Activated CD4-positive, alpha-beta T cell treated with anti-CD3 and anti-CD28 coated beads for 36 hours (primary cell): ENCODE measurements around the gene BIRC6. TPM values are rescaled to one million over a fixed set of nuclear protein-coding genes. Genes with fewer than 3 reads are reported as not detected.

Source experiments
- ATAC-seq: fragments of 200-7000 bp; cut with Tn5 transposase; one replicate; pipeline ENCODE4 v1.10.0; 2021; ENCODE audit warnings: mild to moderate bottlenecking, moderate library complexity
- CTCF ChIA-PET: fragments of 350-600 bp; sonication (Branson Sonifier 250); formaldehyde crosslinking; loops from one replicate; lab custom pipeline; 2021; ENCODE audit warnings: antibody characterized with exemption; lab: Charles Lee
- POLR2A ChIA-PET: fragments of 350-600 bp; sonication (Branson Sonifier 250); formaldehyde crosslinking; loops from one replicate; lab custom pipeline; 2021; ENCODE audit warnings: antibody characterized with exemption, inconsistent platforms; lab: Charles Lee
- DNase-seq: peaks from one replicate; pipeline ENCODE4 v3.0.0-alpha.2; 2020
- H3K27ac Mint-ChIP-seq: one replicate; pipeline ENCODE4 v1.8.0; 2021; ENCODE audit warnings: mixed read lengths
- H3K27me3 Mint-ChIP-seq: one replicate; pipeline ENCODE4 v1.8.0; 2021; ENCODE audit warnings: mixed read lengths
- H3K36me3 Mint-ChIP-seq: one replicate; pipeline ENCODE4 v1.8.0; 2021; ENCODE audit warnings: low read depth, mixed read lengths
- H3K4me1 Mint-ChIP-seq: one replicate; pipeline ENCODE4 v1.8.0; 2021; ENCODE audit warnings: mixed read lengths
- H3K4me3 Mint-ChIP-seq: one replicate; pipeline ENCODE4 v1.8.0; 2021; ENCODE audit warnings: mild to moderate bottlenecking, moderate library complexity, mixed read lengths
- H3K9me3 Mint-ChIP-seq: one replicate; pipeline ENCODE4 v1.8.0; 2021; ENCODE audit warnings: low read depth, mixed read lengths
- intact Hi-C, 2 experiments: fragments of 100-400 bp; cut with DNase I in 1 of 2; cut with micrococcal nuclease in 1 of 2; formaldehyde crosslinking; loops; one replicate each; pipeline versions ENCODE4 v1.14.2 to v1.15.1; 2022 to 2024; cut with DNase I, micrococcal nuclease
- total RNA-seq, 2 experiments: library from RNA; stranded (reverse); gene quantifications; one replicate each; pipeline ENCODE4 v1.2.3, GENCODE V29; 2021

Gene BIRC6
- total RNA-seq, 2 experiments from 2014 or later = 66.1 to 70.1 TPM

GRCh38 chr2:32562906-32563305 is 206.1 kb downstream of the BIRC6 start:
- Mint-ChIP-seq H3K36me3 (peaks cover 52% of the 10 kb centered on the region), H3K4me3 (no peak overlapping the region), H3K27ac (no peak overlapping the region), H3K4me1 (peaks cover 14% of the 10 kb centered on the region), H3K9me3 (peaks cover 8% of the 10 kb centered on the region), H3K27me3 (no peaks in the 10 kb centered on the region)
- ChIA-PET CTCF (no interaction called here), POLR2A (no interaction called here)
- no peak for DNase-seq
- intact Hi-C loops = no loop called here
- no peak for ATAC-seq

DNA sequence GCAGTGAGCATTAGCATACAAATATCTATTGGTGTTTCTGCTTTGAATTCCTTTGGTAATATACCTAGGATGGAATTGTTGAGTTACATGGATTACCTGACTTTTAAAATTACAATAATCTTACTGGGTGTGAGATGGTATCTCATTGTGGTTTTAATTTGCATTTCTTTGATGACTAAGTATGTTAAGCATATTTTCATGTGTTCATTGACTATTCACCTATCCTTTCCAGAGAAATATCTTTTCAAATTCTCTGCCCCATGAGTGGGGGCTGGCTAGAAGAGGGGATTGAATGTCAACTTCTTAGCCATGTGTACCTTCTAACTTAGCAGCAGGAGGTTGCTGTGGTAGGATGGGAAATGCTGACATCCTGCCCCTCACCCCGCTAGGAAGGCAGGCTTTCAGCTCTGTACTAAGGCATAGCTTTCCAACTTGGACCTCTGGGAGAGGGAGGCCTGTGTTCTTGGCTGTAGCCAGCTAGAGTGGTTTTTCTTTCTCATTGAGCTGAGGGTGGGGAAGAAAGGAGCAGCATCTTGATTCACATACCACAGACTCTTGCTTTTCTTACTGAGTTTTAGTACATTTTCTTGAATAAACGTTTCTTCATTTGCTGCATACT is 207.7 kb downstream of the BIRC6 start:
- Mint-ChIP-seq H3K27ac (no peak overlapping the region), H3K36me3 (peaks cover 52% of the 10 kb centered on the region), H3K9me3 (peaks cover 8% of the 10 kb centered on the region), H3K4me1 (peaks cover 14% of the 10 kb centered on the region), H3K27me3 (no peaks in the 10 kb centered on the region), H3K4me3 (no peak overlapping the region)
- CTCF ChIA-PET = interaction anchor here (0.7 kb wide), 1 partner anchor 19 kb away, joined by 3 read pairs; no protein-coding TSS in a partner anchor
- intact Hi-C loops = no loop called here
- POLR2A ChIA-PET = no interaction called here
- ATAC-seq (peak; percentile 75), DNase-seq (no peak)

DNA sequence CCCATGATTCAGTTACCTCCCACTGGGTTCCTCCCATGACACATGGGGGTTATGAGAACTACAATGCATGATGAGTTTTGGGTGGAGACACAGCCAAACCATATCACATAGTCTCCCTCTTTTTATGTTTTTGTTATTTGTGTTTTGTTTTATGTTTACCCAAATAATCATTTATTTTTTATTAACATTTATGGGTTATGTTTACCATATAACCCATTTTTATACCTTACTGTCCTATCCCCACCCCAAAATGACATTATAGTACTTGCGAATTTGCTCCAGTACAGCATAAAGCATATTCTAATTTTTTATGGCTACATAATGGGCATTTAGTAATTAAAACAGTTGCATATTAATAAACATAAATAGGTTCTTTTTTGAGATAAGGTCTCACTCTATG is 209.1 kb downstream of the BIRC6 start:
- H3K27me3 Mint-ChIP-seq = no peaks in the 10 kb centered on the region
- intact Hi-C loops = no loop called here
- ATAC-seq = no peak
- peaks cover 14% of the 10 kb centered on the region for H3K4me1 Mint-ChIP-seq
- DNase-seq = no peak
- ChIA-PET CTCF (no interaction called here), POLR2A (no interaction called here)
- peaks cover 8% of the 10 kb centered on the region for H3K9me3 Mint-ChIP-seq
- H3K27ac Mint-ChIP-seq = no peak overlapping the region
- H3K36me3 Mint-ChIP-seq = peaks cover 54% of the 10 kb centered on the region
- H3K4me3 Mint-ChIP-seq = no peak overlapping the region

GRCh38 chr2:32572030-32572429 is 215.2 kb downstream of the BIRC6 start:
- POLR2A ChIA-PET = no interaction called here
- Mint-ChIP-seq H3K9me3 (no peaks in the 10 kb centered on the region), H3K4me1 (peaks cover 24% of the 10 kb centered on the region), H3K36me3 (peaks cover 42% of the 10 kb centered on the region), H3K27me3 (no peaks in the 10 kb centered on the region), H3K27ac (no peak overlapping the region), H3K4me3 (no peak overlapping the region)
- intact Hi-C loops = no loop called here
- no peak for ATAC-seq
- CTCF ChIA-PET = no interaction called here
- DNase-seq = no peak

- Mint-ChIP-seq H3K4me3 (no peak overlapping the region), H3K4me1 (peaks cover 24% of the 10 kb centered on the region), H3K9me3 (no peaks in the 10 kb centered on the region), H3K27ac (peak overlapping the region; percentile 47), H3K27me3 (no peaks in the 10 kb centered on the region), H3K36me3 (peaks cover 36% of the 10 kb centered on the region)
- ChIA-PET POLR2A (no interaction called here), CTCF (interaction anchor here (0.6 to 0.7 kb wide), 3 partner anchors 25 to 371 kb away, joined by 3 read pairs; no protein-coding TSS in a partner anchor)
- intact Hi-C loops = no loop called here
- DNase-seq = no peak
- ATAC-seq = peak; percentile 65
Observed at GRCh38 chr2:32572737-32573136, 215.9 kb downstream of the BIRC6 start.

- Mint-ChIP-seq H3K27me3 (no peaks in the 10 kb centered on the region), H3K4me3 (no peak overlapping the region), H3K4me1 (peaks cover 29% of the 10 kb centered on the region), H3K27ac (peak overlapping the region; percentile 82), H3K9me3 (no peaks in the 10 kb centered on the region), H3K36me3 (peaks cover 19% of the 10 kb centered on the region)
- intact Hi-C loops = no loop called here
- CTCF ChIA-PET = interaction anchor here (0.5 kb wide), 1 partner anchor 17 kb away, joined by 4 read pairs; no protein-coding TSS in a partner anchor
- ATAC-seq (peak; percentile 97), DNase-seq (no peak)
- POLR2A ChIA-PET = no interaction called here
Observed at GRCh38 chr2:32591669-32592463, 235.0 kb downstream of the BIRC6 start.

DNA sequence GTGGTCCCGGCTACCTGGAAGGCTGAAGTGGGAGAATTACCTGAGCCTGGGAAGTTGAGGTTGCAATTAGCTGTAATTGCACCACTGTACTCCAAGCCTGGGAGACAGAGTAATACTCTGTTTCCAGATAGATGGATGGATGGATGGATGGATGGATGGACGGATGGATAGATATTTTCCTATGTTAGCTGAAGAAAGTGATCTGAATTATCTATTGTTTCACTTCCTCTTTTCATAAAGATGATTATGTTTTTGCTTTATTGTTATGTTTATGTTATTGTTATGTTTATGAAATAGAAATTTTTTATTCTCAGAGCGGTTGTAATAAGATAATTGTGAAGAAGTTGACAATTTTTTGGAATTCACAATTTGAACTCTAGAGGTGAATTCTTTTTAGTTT is 237.8 kb downstream of the BIRC6 start:
- H3K36me3 Mint-ChIP-seq = peaks cover 24% of the 10 kb centered on the region
- no peaks in the 10 kb centered on the region for H3K27me3 Mint-ChIP-seq
- no peaks in the 10 kb centered on the region for H3K9me3 Mint-ChIP-seq
- CTCF ChIA-PET = no interaction called here
- DNase-seq (no peak), ATAC-seq (no peak)
- POLR2A ChIA-PET = no interaction called here
- H3K4me3 Mint-ChIP-seq = no peak overlapping the region
- intact Hi-C loops = no loop called here
- H3K27ac Mint-ChIP-seq = no peak overlapping the region
- peaks cover 25% of the 10 kb centered on the region for H3K4me1 Mint-ChIP-seq

DNA sequence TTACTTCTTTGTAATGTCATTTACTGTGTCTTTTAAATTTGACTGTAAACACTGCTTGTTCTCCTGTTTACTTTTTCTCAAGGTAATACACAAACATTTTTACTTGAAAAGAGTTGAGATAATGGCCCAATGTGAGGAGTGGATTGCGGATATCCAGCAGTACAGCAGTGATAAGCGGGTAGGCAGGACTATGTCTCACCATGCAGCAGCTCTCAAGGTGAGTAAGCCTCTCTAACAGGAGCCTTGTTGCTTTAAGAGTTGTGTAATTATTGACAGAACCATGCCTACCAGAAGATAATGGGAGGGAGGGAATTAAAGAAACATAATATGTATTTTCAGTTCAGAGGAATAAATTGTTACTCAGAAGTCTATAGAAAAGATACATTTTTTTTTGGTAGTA is 254.5 kb downstream of the BIRC6 start:
- H3K4me3 Mint-ChIP-seq = no peak overlapping the region
- peaks cover 28% of the 10 kb centered on the region for H3K36me3 Mint-ChIP-seq
- intact Hi-C loops = no loop called here
- no peaks in the 10 kb centered on the region for H3K4me1 Mint-ChIP-seq
- CTCF ChIA-PET = interaction anchor here (1.4 kb wide), 1 partner anchor 11 kb away, joined by 3 read pairs; no protein-coding TSS in a partner anchor
- H3K9me3 Mint-ChIP-seq = no peaks in the 10 kb centered on the region
- POLR2A ChIA-PET = no interaction called here
- H3K27me3 Mint-ChIP-seq = no peaks in the 10 kb centered on the region
- no peak overlapping the region for H3K27ac Mint-ChIP-seq
- DNase-seq (no peak), ATAC-seq (no peak)

GRCh38 chr2:32611771-32612170 is 254.9 kb downstream of the BIRC6 start:
- POLR2A ChIA-PET = no interaction called here
- DNase-seq (no peak), ATAC-seq (no peak)
- intact Hi-C loops = no loop called here
- Mint-ChIP-seq H3K4me3 (no peak overlapping the region), H3K36me3 (peaks cover 28% of the 10 kb centered on the region), H3K27ac (no peak overlapping the region), H3K9me3 (no peaks in the 10 kb centered on the region), H3K4me1 (no peaks in the 10 kb centered on the region), H3K27me3 (no peaks in the 10 kb centered on the region)
- CTCF ChIA-PET = interaction anchor here (1.4 kb wide), 1 partner anchor 10 kb away, joined by 3 read pairs; no protein-coding TSS in a partner anchor

GRCh38 chr2:32614084-32614483 is 257.3 kb downstream of the BIRC6 start:
- Mint-ChIP-seq H3K27ac (peak overlapping the region; percentile 7), H3K9me3 (no peaks in the 10 kb centered on the region), H3K4me3 (no peak overlapping the region), H3K36me3 (peaks cover 31% of the 10 kb centered on the region), H3K4me1 (no peaks in the 10 kb centered on the region), H3K27me3 (no peaks in the 10 kb centered on the region)
- ChIA-PET CTCF (no interaction called here), POLR2A (no interaction called here)
- intact Hi-C loops = no loop called here
- DNase-seq (no peak), ATAC-seq (no peak)

- H3K9me3 Mint-ChIP-seq = no peaks in the 10 kb centered on the region
- no peak overlapping the region for H3K27ac Mint-ChIP-seq
- CTCF ChIA-PET = interaction anchor here (0.7 to 0.9 kb wide), 2 partner anchors 22 to 40 kb away, joined by 3 read pairs; no protein-coding TSS in a partner anchor
- no peak for ATAC-seq
- intact Hi-C loops = no loop called here
- DNase-seq = no peak
- peaks cover 22% of the 10 kb centered on the region for H3K36me3 Mint-ChIP-seq
- H3K4me3 Mint-ChIP-seq = no peak overlapping the region
- POLR2A ChIA-PET = no interaction called here
- no peaks in the 10 kb centered on the region for H3K4me1 Mint-ChIP-seq
- no peaks in the 10 kb centered on the region for H3K27me3 Mint-ChIP-seq
Observed at GRCh38 chr2:32617599-32618189, 260.9 kb downstream of the BIRC6 start.
